HG02678 (cell line): Measurements from ENCODE around the gene SNX25.
"Not testable (repeated sequence)": the region's sequence is repeated elsewhere in the genome, so short reads cannot be mapped to it uniquely, and the experiment has no call there.

Experiments
- ATAC-seq: cut with Tn5 transposase; IDR thresholded peaks from one replicate; pipeline ENCODE4 v1.9.1; 2021; ENCODE audit warnings: mild to moderate bottlenecking, moderate library complexity; ENCODE audit not compliant: unreplicated experiment

The SNX25 gene

GRCh38 chr4:185332575-185333464 lies 123.4 kb downstream of the SNX25 start:
- ATAC-seq = peak; percentile 81

GRCh38 chr4:185334326-185334725 lies 124.9 kb downstream of the SNX25 start:
- ATAC-seq = no peak

- no peak for ATAC-seq
These were observed 126.2 kb downstream of the SNX25 start for GRCh38 chr4:185335579-185335978.

GRCh38 chr4:185339941-185340340 lies 130.5 kb downstream of the SNX25 start:
- ATAC-seq = no peak

- peak; percentile 3 for ATAC-seq
These were observed 132.0 kb downstream of the SNX25 start for GRCh38 chr4:185341377-185341776.

- peak; percentile 58 for ATAC-seq
These were observed 132.4 kb downstream of the SNX25 start for GRCh38 chr4:185341841-185342240.

- peak; percentile 34 for ATAC-seq
These were observed 134.6 kb downstream of the SNX25 start for GRCh38 chr4:185343726-185344581.

GRCh38 chr4:185344743-185345538 lies 135.5 kb downstream of the SNX25 start:
- peak; percentile 57 for ATAC-seq

- ATAC-seq = no peak
These were observed 137.7 kb downstream of the SNX25 start for GRCh38 chr4:185346975-185347601.

GRCh38 chr4:185351691-185352090 lies 142.3 kb downstream of the SNX25 start:
- no peak for ATAC-seq

- no peak for ATAC-seq
These were observed 142.8 kb downstream of the SNX25 start for GRCh38 chr4:185352202-185352601.

GRCh38 chr4:185352741-185353140 lies 143.3 kb downstream of the SNX25 start:
- ATAC-seq = no peak

GRCh38 chr4:185357211-185357610 lies 147.8 kb downstream of the SNX25 start:
- no peak for ATAC-seq

GRCh38 chr4:185357733-185358440 lies 148.5 kb downstream of the SNX25 start:
- ATAC-seq = no peak

GRCh38 chr4:185358514-185358913 lies 149.1 kb downstream of the SNX25 start:
- no peak for ATAC-seq

GRCh38 chr4:185358959-185359358 lies 149.6 kb downstream of the SNX25 start:
- ATAC-seq = no peak

- no peak for ATAC-seq
These were observed 150.5 kb downstream of the SNX25 start for GRCh38 chr4:185359767-185360446.

GRCh38 chr4:185361872-185362271 lies 152.5 kb downstream of the SNX25 start:
- no peak for ATAC-seq

GRCh38 chr4:185362570-185362969 lies 153.2 kb downstream of the SNX25 start:
- not testable (repeated sequence) for ATAC-seq
